Suprapubic skin (tissue), 4 donors: ENCODE data around the gene TNFAIP2.

Experiments used
- POLR2A ChIP-seq, 2 donors: fragments of 450-650 bp; IDR thresholded peaks; one replicate each; pipeline ENCODE4 v1.6.1; 2017; ENCODE audit warnings: antibody characterized with exemption in 2 of 2, mild to moderate bottlenecking in 2 of 2, moderate library complexity in 2 of 2
- POLR2AphosphoS5 ChIP-seq, 3 donors: sonication (generic); formaldehyde crosslinking; IDR thresholded peaks; one replicate each; pipeline ENCODE4 v1.6.1; 2017; ENCODE audit warnings: antibody characterized with exemption in 3 of 3
- TF ChIP-seq, protein P1 (sequence below), 2 donors: fragments of 200-600 bp in 1 of 2; fragments of 450-650 bp in 1 of 2; sonication (generic) in 1 of 2; IDR thresholded peaks; one replicate each; pipeline ENCODE4 v1.5.1; 2016 to 2019; ENCODE audit warnings: antibody characterized with exemption in 2 of 2, mild to moderate bottlenecking in 1 of 2, moderate library complexity in 1 of 2

DNA sequence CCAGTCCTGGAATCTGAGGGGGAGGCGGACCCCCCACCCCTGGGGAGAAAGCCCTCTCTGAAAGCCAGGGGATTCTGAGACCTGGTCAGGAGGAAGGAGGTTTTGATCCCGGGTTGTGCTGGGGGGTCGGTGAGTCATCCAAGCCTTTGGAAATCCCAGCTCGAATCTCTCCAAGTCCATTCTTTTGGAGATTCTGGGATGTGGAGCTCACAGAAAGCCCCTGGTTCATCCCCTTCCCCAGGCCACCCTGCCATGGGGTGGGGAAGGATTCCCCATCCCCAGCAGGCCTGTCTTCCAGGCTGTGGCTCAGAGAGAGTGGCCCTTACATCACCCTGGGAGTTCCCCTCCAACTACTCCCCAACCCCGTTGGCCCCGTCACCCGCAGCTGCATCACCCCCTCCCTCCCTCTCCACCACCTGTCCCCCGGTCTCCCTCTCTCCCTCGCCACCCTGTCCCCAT lies 14.5 kb upstream of the TNFAIP2 start:
- TF ChIP-seq, protein P1, sequence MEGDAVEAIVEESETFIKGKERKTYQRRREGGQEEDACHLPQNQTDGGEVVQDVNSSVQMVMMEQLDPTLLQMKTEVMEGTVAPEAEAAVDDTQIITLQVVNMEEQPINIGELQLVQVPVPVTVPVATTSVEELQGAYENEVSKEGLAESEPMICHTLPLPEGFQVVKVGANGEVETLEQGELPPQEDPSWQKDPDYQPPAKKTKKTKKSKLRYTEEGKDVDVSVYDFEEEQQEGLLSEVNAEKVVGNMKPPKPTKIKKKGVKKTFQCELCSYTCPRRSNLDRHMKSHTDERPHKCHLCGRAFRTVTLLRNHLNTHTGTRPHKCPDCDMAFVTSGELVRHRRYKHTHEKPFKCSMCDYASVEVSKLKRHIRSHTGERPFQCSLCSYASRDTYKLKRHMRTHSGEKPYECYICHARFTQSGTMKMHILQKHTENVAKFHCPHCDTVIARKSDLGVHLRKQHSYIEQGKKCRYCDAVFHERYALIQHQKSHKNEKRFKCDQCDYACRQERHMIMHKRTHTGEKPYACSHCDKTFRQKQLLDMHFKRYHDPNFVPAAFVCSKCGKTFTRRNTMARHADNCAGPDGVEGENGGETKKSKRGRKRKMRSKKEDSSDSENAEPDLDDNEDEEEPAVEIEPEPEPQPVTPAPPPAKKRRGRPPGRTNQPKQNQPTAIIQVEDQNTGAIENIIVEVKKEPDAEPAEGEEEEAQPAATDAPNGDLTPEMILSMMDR (IDR thresholded peaks at IDR 0.05): no peak
- TF ChIP-seq POLR2AphosphoS5 (IDR thresholded peaks at IDR 0.05) (no peak), POLR2A (IDR thresholded peaks at IDR 0.05) (no peak)
